Inferior parietal cortex (tissue), 1 donor: Measurements from ENCODE around the gene TSHZ2.
"Not testable (repeated sequence)": the region's sequence is repeated elsewhere in the genome, so short reads cannot be mapped to it uniquely, and the experiment has no call there.

Source experiments
- DNase-seq: peaks from one replicate; pipeline ENCODE4 v3.0.0-alpha.2; 2016; ENCODE audit errors: extremely low spot score

The TSHZ2 gene

GRCh38 chr20:52962183-52962582 lies 10.0 kb upstream of the TSHZ2 start:
- DNase-seq, result no peak

GRCh38 chr20:52963131-52963530 lies 9.0 kb upstream of the TSHZ2 start:
- DNase-seq, result no peak

DNA sequence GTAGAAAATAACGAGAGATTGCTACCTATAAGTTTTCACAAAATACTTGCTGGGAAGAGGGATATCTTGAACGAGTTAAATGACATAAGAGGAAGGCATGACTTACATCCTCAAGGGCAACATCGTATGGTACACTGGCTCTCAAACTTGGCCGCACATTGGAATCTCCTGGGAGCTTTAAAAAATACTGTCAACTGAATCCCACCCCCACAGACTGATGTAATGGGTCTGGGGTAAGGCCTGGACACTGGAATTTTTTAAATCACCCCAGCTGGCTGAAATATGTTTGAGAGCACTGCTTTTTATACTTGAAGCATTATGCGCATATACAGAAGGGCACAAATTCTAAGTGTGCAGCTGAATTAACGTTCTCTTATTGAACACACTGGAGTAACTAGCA lies 8.0 kb upstream of the TSHZ2 start:
- DNase-seq, result no peak

GRCh38 chr20:52965380-52965779 lies 6.8 kb upstream of the TSHZ2 start:
- no peak for DNase-seq

GRCh38 chr20:52965819-52966218 lies 6.3 kb upstream of the TSHZ2 start:
- DNase-seq, result no peak

DNA sequence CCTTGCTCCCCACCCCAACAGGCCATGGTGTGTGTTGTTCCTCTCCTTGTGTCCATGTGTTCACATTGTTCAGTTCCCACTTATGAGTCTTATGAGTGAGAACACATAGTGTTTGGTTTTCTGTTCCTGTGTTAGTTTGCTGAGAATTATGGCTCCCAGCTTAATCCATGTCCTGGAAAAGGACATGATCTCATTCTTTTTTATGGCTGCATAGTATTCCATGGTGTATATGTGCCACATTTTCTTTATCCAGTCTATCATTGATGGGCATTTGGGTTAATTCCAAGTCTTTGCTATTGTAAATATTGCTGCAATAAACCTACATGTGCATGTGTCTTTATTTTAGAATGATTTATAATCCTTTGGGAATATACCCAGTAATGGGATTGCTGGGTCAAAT lies 5.6 kb upstream of the TSHZ2 start:
- DNase-seq, result not testable (repeated sequence)

DNA sequence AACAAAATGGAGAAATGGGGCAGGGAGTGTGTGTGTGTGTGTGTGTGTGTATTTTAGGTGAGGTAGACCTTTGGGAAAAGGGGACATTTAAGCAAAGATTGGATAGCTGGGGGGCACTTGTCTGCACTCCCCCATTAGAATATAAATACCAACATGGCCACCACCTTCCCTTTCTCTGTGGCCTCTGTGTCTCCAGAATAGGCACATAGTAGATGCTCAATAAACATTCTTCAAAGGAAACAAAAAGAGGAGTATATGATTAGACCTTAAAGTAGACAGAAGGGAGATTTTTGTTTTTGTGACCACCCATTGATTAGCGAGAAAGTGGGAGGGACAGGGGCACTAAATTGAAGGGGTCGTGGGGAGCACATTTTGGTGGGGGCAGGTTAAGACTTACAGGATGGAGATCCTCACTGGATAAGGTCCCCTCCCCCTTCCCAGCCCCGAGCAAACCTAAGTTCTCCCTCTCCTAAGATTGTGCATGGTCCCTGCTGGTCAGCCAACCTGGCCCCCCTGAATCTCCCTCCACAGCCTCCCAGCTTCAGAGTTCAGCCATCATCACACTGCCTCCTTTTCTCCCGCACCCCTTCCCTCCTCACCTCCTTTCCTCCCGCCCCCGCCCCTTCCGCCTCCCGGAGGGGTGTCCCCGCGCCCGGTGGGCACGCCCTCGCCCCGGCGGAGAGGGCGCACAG lies 514 bp upstream of the TSHZ2 start:
- no peak for DNase-seq

- no peak for DNase-seq
Observed at GRCh38 chr20:52972965-52973819, 1.0 kb downstream of the TSHZ2 start.

DNA sequence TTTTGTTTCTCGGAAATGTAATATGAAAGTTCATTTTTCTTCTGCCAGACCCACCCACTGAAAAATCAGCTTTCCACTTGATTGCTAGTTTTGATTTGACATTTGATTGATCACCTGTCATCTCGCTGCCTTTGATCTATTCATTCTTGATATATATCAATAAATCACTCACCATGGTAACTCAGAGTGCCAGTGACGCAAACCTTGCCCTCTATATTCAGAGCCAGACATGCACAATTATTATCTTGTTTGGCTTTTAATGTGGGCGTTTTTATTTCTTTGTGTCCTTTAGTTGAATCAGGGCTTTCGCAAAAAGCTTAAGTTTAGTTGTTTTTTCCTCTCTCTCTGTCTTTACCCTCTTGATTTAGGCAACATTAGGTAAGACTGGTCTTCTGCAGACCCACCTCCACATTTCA lies 2.0 kb downstream of the TSHZ2 start:
- DNase-seq, result no peak

DNA sequence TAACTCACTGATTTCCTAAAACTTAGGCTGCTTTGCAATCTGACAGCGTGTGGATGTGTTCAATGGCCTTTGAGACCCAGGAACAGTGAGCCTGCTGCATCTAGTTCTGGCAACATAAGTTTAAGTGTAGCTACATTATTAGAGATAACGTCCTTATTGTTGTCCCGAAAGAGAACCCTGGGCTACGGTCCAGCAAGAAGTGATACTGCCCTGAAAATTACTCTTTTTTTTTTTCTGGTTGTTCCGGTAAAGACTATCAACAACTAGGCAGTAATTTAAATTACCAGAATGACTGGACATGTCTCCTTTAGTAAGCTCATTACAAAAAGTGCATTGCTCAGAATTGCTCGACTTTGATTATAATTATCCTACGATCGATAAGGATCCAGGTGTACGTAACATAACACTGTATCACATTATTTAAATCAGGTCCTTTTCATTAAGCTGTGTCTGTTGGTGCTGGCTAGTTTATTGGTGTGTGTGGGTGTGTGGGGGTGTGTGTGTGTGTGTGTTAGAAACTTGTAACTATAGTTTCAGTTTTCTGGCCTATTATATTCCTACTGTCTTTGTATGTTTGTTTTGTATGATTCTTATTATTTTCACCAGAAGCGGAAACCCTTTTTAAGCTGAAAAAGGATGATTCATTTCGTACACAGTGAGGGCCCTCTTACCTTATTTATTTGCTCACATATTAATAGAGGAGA lies 3.0 kb downstream of the TSHZ2 start:
- no peak for DNase-seq

DNA sequence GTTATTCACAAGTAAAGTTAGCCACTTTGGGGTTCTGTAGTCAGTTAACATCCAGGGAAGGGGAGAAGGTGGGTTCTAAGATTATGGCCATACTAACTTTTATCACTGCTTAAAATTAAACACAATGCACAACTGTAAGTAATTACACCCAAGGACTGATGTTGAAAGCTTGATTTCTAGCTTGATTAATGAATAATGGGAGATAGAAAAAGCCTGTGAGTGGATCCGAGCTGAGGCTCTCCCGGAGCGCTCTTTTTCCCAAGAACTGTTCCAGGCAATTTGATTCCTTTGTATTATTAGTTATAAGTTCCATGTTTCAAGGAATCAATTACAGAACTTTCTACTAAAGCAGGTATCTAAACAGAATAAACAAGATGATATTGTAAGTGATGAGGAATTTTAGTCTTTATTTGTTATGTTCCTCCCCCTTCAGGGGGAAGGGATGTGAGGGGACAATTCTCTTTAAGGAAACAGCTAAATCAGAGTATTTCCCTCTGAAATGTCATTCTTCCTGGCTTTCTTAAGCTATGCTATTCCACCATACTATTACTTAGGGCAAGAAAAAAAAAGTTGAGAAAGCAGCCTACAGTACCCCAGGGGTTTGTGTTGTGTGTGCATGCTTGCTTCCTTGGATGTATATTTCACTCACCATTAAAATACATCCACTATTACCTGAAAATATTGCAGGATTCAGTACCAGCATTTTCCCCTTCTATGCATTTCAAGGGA lies 3.8 kb downstream of the TSHZ2 start:
- no peak for DNase-seq

DNA sequence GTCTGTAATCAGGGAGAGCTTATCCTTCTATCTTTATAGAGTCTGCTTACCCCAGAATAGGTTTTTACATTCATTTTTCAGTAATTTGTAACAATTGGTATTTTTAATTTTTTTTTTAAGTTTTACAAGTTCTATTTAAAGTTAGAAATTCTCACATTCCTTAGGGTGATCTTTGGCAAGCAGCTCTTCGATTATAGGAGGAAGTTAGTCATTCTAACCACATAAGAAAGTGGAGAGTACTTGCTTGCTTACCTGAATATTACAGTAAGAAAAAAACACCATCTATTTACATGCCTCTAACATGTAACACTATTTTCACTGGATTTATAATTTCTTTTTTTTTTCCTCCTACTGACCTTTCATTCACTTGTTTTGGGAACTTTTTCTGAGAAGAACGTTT lies 6.7 kb downstream of the TSHZ2 start:
- no peak for DNase-seq

- no peak for DNase-seq
Observed at GRCh38 chr20:52981051-52981450, 8.9 kb downstream of the TSHZ2 start.

DNA sequence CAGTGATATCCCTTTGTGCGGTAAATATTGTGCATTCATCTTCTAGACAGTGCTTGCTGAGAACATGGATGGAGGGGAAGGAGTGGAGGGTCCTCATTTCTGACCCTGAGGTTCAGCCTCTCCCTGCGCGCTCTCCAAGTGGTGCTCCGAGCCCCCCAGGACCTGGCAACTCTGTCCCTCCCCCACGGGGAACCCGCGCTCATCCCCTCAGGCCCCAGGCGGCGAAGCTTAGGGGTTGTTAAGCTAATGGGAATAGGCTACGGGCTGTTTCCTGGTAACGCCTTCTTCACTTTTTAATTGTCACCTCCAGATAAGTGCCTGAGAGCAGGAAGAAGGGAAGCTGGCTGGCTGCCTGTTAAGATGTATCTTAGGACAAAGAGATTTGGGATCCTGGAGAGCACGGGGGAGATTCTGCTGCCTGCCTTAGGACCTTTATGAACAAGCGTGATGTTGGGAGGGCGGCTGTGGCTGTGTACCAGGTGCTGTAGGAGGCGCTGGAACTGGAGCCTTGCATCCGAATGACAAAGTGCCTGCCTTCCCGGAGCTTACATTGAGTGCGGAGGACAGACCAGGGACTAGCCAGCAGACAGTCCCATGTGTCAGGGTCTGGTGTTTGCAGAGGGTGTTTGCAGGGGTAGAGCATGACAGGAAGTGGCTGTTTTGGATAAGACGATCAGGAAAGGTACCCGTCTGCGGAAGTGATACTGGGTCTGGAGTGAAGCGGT lies 11.7 kb downstream of the TSHZ2 start:
- DNase-seq, result no peak

GRCh38 chr20:52984451-52984810 lies 12.3 kb downstream of the TSHZ2 start:
- DNase-seq, result no peak

DNA sequence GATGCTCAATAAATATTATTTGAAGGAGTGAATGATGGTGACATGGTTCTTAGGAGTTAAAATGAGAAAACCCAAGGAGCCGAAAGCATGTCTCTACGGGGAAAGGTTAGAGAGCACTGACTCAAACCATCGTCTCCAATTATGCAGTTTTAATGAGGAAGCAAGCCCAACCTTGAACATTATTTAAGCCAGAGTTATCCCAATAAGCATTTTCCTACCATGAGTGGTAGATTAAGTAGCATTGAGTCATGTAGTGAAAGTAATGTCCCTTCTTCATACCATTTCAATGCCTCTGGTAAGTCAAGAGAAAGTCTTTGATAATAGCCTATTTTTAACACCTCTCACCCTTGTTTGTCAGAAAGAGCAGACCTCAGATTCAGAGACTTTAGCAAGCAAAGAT lies 13.5 kb downstream of the TSHZ2 start:
- no peak for DNase-seq

DNA sequence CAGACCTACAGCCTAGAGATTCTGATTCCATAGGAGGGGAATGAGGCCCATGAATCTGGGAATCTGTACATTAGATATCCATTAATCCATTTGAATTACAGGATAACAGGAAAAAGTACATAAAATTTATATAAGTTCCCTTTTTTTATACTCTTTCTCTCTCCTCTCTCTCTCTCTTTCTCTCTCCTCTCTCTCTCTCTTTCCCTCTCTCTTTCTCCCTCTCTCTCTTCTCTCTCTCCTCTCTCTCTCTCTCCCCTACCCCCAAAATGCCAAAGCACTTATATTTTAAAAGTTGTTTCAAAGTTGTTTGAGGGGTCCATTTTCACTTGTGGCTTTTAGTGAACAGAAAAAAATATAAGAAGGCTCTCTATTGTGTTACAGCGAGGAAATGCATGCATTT lies 15.1 kb downstream of the TSHZ2 start:
- DNase-seq, result no peak

- no peak for DNase-seq
Observed at GRCh38 chr20:52991830-52992229, 19.7 kb downstream of the TSHZ2 start.

- DNase-seq, result no peak
Observed at GRCh38 chr20:52992632-52993031, 20.5 kb downstream of the TSHZ2 start.

DNA sequence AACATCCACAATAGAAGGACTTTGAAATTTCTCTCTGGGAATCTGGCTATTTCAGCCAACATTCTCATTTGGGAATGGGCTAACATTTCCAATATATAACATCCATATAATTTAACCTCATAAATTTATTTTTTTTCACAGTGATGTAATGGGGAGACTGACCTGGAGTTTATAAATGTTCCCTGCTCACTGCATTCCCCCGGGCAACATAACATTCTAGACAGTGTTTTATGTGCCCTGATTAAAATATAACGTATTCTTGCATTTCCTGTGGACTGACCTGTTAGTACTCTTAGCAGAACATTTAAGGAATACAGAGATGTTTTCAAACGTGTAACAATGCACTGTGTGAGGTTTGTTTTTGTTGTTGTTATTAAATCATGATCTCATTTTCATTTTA lies 20.9 kb downstream of the TSHZ2 start:
- DNase-seq, result no peak

DNA sequence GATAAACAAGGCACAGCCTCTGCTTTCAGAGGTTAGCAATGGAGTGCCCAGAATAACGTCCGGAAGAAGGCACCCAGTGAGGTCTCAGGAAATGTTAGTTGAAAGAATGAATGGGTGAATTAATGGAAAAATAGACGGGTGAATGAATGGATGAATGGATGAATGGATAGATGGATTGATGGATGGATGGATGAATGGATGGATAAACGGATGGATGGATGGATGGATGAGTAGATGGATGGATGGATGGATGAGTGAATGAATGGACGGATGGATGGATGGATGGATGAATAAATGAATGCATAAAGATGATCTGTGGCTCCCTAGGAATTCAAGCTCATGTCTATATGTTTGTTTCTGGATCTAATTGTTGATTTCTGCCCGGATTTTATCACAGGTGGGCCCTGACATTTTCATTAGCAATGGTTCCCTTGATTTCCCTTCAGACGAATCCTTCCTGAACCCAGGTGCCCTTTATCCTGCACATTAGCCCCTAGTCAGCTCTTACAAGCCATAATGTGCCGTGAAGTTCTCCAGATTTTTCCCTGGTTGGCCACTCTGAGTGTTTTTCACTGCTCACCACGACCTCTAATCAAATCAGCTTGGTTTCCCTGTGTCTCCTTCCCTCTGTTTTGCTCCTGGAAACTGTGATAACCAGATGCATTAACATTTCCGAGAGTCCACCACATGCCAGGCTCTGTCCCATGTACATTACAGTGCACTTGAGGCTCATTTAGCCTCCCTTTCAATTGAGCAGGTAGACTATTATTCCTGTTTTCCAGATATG lies 22.2 kb downstream of the TSHZ2 start:
- DNase-seq, result no peak
